Uterus (tissue), 2 donors: Measurements from ENCODE around the gene AP1B1.

Source experiments
- POLR2A ChIP-seq, 2 donors: fragments of 450-650 bp; IDR thresholded peaks; one replicate each; pipeline ENCODE4 v1.6.1; 2016; ENCODE audit warnings: antibody characterized with exemption in 2 of 2, mild to moderate bottlenecking in 1 of 2, moderate library complexity in 1 of 2
- TF ChIP-seq, protein P1 (sequence below), 4 experiments: fragments of 200-600 bp in 2 of 4; fragments of 450-650 bp in 2 of 4; sonication (generic) in 2 of 4; IDR thresholded peaks; one replicate each; pipeline ENCODE4 v1.5.1; 2016 to 2019; ENCODE audit warnings: antibody characterized with exemption in 4 of 4, mild to moderate bottlenecking in 2 of 4, moderate library complexity in 1 of 4

DNA sequence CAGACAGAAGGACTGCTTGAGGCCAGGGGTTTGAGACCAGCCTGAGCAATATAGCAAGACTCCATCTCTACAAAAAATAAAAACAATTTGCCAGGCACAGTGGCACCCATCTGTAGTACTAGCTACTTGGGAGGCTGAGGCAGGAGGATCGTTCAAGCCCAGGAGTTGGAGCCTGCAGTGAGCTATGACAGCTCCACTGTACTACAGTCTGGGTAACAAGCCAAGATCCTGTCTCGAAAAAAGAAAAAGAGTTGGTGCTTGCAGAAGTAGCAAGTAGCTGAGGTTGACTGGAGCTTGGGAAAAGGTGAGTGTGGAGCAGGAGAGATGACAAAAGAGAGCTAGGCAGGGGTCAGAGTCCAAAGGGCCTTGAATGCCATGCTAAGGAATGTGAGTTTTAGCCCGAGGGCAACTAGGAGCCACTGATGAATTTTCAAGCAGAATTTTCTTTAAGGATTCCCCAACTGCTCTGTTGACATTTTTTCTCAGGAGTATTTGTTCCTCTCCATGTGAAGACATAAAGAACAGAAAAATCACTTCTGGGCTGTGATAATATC is 3.1 kb downstream of the AP1B1 start:
- TF ChIP-seq, protein P1, sequence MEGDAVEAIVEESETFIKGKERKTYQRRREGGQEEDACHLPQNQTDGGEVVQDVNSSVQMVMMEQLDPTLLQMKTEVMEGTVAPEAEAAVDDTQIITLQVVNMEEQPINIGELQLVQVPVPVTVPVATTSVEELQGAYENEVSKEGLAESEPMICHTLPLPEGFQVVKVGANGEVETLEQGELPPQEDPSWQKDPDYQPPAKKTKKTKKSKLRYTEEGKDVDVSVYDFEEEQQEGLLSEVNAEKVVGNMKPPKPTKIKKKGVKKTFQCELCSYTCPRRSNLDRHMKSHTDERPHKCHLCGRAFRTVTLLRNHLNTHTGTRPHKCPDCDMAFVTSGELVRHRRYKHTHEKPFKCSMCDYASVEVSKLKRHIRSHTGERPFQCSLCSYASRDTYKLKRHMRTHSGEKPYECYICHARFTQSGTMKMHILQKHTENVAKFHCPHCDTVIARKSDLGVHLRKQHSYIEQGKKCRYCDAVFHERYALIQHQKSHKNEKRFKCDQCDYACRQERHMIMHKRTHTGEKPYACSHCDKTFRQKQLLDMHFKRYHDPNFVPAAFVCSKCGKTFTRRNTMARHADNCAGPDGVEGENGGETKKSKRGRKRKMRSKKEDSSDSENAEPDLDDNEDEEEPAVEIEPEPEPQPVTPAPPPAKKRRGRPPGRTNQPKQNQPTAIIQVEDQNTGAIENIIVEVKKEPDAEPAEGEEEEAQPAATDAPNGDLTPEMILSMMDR (IDR thresholded peaks at IDR 0.05): no peak
- TF ChIP-seq POLR2A (IDR thresholded peaks at IDR 0.05): no peak
